Lower leg skin (tissue), 4 donors: ENCODE data around the gene TNRC6A. TPM values are rescaled to one million over a fixed set of nuclear protein-coding genes. Genes with fewer than 3 reads are reported as not detected.
"Not testable (repeated sequence)": the region's sequence is repeated elsewhere in the genome, so short reads cannot be mapped to it uniquely, and the experiment has no call there.

Experiments
- DNase-seq, 2 donors: peaks; one replicate each; pipeline ENCODE4 v3.0.0-alpha.2; 2019; ENCODE audit warnings: low spot score in 2 of 2
- H3K4me3 ChIP-seq: fragments of 200-600 bp; sonication (generic); 2 replicates; pipeline ENCODE4 v1.5.1; 2017; ENCODE audit warnings: mild to moderate bottlenecking, low read depth; ENCODE audit not compliant: poor library complexity, severe bottlenecking
- CTCF ChIP-seq, 3 donors: fragments of 450-650 bp; IDR thresholded peaks; one replicate each; pipeline ENCODE4 v1.5.1; 2016; ENCODE audit warnings: antibody characterized with exemption in 3 of 3, mild to moderate bottlenecking in 3 of 3, moderate library complexity in 2 of 3
- POLR2A ChIP-seq, 2 donors: fragments of 450-650 bp; IDR thresholded peaks; one replicate each; pipeline ENCODE4 v1.6.1; 2016 to 2017; ENCODE audit warnings: antibody characterized with exemption in 2 of 2, mild to moderate bottlenecking in 1 of 2, moderate library complexity in 1 of 2
- WGBS, 2 donors: methylation state at CpG; one replicate each; pipeline ENCODE4 v1.1.5; 2018; 5-methylcytosine and 5-hydroxymethylcytosine counted together
- intact Hi-C: fragments of 100-400 bp; cut with DNase I; formaldehyde crosslinking; loops from one replicate; pipeline ENCODE4 v1.15.0; 2023; ENCODE audit warnings: low total_unique reads
- total RNA-seq, 4 donors: library from RNA; depleted of rRNA; stranded (reverse); fragments of >200 nt; gene quantifications; one replicate each; pipeline ENCODE4 v1.1.0, GENCODE V29; 2016

The TNRC6A gene
- total RNA-seq, 4 donors from 2014 or later: 25.9 to 55.6 (median 30.1) TPM

DNA sequence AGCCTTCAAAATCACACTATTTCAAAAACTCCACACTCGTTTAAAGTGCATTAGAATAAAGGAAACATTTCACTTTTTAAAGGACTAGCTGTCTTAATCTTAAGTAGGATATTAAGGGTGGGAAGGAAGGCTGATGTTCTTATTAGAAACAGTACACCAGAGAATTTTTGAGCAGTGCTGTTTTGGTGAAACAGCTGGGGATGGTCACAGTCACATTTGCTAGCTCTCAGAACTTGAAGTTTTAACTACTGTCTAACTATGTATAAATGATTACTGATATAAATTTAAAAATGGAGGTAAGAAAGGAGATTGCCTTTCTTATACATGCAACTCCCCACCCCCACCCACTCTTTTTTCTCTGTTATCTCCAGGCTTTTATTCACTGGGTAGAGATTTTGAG is 77.8 kb downstream of the TNRC6A start:
- intact Hi-C loops: no loop called here
- WGBS, 2 donors: 53 to 66% methylated on average over 1 of the region's 1 CpG
- TF ChIP-seq POLR2A (IDR thresholded peaks at IDR 0.05): no peak
- TF ChIP-seq CTCF (IDR thresholded peaks at IDR 0.05): no peak
- no peak overlapping the region for H3K4me3 ChIP-seq
- no peak for DNase-seq

- H3K4me3 ChIP-seq: no peak overlapping the region
- no peak for DNase-seq
- TF ChIP-seq POLR2A (IDR thresholded peaks at IDR 0.05) (no peak), CTCF (IDR thresholded peaks at IDR 0.05) (no peak)
- intact Hi-C loops: loop anchor here (5.0 kb wide), 1 partner anchor 1466 kb away; no protein-coding TSS in a partner anchor
- WGBS, 2 donors: 69 to 80% methylated on average over 11 of the region's 11 CpGs
Observed at GRCh38 chr16:24810951-24811843, 81.7 kb downstream of the TNRC6A start.

- intact Hi-C loops: loop anchor here (5.0 kb wide), 1 partner anchor 1464 kb away; no protein-coding TSS in a partner anchor
- H3K4me3 ChIP-seq, DNase-seq: not testable (repeated sequence)
- WGBS, 2 donors: 89 to 94% methylated on average over 6 of the region's 6 CpGs
Observed at GRCh38 chr16:24812813-24813212, 83.4 kb downstream of the TNRC6A start.

DNA sequence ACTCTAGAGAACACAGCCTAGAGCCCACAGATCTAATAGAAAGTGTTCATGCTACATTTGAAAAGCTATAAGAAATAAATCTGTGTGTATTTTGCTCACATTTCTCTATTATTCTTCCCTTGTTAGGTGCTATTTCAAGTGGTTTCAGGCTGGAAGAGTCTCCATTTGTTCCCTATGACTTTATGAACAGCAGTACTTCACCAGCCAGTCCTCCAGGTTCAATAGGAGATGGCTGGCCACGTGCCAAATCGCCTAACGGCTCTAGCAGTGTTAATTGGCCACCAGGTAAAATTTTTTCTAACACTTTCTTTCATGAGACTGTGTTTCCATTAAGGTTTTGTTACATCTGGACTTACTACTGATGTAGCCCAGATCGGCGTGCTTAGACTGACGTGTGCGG is 85.6 kb downstream of the TNRC6A start:
- DNase-seq: no peak
- H3K4me3 ChIP-seq: no peak overlapping the region
- 78 to 83% methylated on average over 7 of the region's 7 CpGs for WGBS, 2 donors
- TF ChIP-seq POLR2A (IDR thresholded peaks at IDR 0.05): no peak
- no peak for TF ChIP-seq CTCF (IDR thresholded peaks at IDR 0.05)
- intact Hi-C loops: no loop called here

GRCh38 chr16:24816688-24817087 is 87.2 kb downstream of the TNRC6A start:
- no peak for DNase-seq
- TF ChIP-seq POLR2A (IDR thresholded peaks at IDR 0.05) (no peak), CTCF (IDR thresholded peaks at IDR 0.05) (no peak)
- intact Hi-C loops: no loop called here
- 92 to 94% methylated on average over 6 of the region's 6 CpGs for WGBS, 2 donors
- no peak overlapping the region for H3K4me3 ChIP-seq

DNA sequence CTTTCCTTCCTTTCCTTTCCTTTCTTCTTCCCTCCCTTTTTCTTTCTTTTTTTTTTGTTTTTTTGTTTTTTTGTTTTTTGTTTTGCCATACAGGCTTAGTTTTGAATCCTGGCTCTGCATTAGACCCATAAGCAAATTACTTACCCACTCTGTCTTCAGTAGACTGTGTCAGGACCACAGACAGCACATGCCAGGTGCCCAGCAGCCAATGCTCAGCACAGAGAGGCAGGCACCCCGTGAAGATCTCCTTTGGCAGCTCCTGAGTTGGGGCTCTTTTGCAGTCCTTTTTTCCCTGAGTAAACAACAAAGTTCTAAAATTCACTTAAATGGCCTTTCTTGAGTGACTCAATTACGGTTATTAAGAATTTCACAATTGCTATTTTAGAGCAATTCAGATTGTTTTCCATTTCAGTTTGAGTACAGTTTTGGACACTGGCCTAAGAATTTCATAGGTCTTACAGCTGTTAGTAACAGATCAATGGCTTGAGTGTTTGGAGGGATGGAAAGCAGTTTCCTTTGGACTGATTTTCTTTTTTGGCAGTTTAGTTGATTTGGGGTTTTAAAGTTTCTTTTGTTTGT is 90.1 kb downstream of the TNRC6A start:
- WGBS, 2 donors: 77 to 83% methylated on average over 2 of the region's 2 CpGs
- no peak for DNase-seq
- TF ChIP-seq CTCF (IDR thresholded peaks at IDR 0.05): no peak
- no peak for TF ChIP-seq POLR2A (IDR thresholded peaks at IDR 0.05)
- intact Hi-C loops: no loop called here
- no peak overlapping the region for H3K4me3 ChIP-seq
